Breast epithelium (tissue), 3 donors: ENCODE results near the gene PTPRA.

Experiments
- POLR2AphosphoS5 ChIP-seq, 3 donors: sonication (generic); formaldehyde crosslinking; IDR thresholded peaks; one replicate each; pipeline ENCODE4 v1.6.1; 2017; ENCODE audit warnings: antibody characterized with exemption in 3 of 3
- TF ChIP-seq, protein P1 (sequence below), 3 donors: fragments of 450-650 bp; IDR thresholded peaks; one replicate each; pipeline ENCODE4 v1.5.1; 2016 to 2017; ENCODE audit warnings: antibody characterized with exemption in 3 of 3, mild to moderate bottlenecking in 3 of 3, moderate library complexity in 3 of 3

DNA sequence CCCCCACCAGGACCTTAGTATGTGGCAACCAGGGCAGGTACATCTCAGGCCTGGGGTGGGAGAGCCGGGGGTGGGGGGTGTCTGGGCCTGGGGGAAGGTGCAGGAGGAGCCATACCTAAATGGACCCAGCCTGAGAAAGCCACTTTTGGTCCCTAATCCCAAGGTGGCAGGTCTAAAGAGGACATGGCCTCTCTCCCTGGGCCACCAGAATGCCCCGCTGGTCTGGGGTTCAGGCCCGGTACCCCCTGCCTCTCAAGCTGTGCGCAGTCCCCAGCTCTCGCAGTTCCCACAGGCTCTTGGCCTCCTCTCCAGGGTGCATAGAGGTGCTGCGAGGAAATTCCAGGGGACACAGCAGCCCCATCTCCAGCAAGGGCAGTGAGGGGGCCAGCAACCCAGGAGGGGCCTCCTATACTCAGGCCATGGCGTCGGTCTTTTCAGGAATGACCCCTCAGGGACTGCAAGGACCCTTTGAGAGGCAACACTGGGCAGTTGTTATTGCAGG is 212.3 kb downstream of the PTPRA start:
- TF ChIP-seq, protein P1, sequence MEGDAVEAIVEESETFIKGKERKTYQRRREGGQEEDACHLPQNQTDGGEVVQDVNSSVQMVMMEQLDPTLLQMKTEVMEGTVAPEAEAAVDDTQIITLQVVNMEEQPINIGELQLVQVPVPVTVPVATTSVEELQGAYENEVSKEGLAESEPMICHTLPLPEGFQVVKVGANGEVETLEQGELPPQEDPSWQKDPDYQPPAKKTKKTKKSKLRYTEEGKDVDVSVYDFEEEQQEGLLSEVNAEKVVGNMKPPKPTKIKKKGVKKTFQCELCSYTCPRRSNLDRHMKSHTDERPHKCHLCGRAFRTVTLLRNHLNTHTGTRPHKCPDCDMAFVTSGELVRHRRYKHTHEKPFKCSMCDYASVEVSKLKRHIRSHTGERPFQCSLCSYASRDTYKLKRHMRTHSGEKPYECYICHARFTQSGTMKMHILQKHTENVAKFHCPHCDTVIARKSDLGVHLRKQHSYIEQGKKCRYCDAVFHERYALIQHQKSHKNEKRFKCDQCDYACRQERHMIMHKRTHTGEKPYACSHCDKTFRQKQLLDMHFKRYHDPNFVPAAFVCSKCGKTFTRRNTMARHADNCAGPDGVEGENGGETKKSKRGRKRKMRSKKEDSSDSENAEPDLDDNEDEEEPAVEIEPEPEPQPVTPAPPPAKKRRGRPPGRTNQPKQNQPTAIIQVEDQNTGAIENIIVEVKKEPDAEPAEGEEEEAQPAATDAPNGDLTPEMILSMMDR (IDR thresholded peaks at IDR 0.05), result no peak
- TF ChIP-seq POLR2AphosphoS5 (IDR thresholded peaks at IDR 0.05), result no peak
